Upper lobe of left lung (tissue), 6 donors: ENCODE results near the gene GRHL3. TPM values are rescaled to one million over a fixed set of nuclear protein-coding genes. Genes with fewer than 3 reads are reported as not detected.
A peak's percentile ranks its signal among the peaks of the same experiment; 100 is the strongest.

Source experiments
- ATAC-seq, 2 donors: fragments of 200-7000 bp; cut with Tn5 transposase; one replicate each; pipeline ENCODE4 v1.9.1; 2022; ENCODE audit warnings: mild to moderate bottlenecking in 2 of 2, moderate library complexity in 2 of 2; ENCODE audit not compliant: low FRiP score in 2 of 2
- DNase-seq, 2 donors: peaks; one replicate each; pipeline ENCODE4 v3.0.0-alpha.2; 2019 to 2020
- H3K27ac ChIP-seq, 4 donors: fragments of 200-600 bp; sonication (generic); one replicate each; pipeline ENCODE4 v1.5.1; 2016 to 2019
- H3K27me3 ChIP-seq, 4 donors: fragments of 200-600 bp; sonication (generic); one replicate each; pipeline ENCODE4 v1.5.1; 2017 to 2019
- H3K36me3 ChIP-seq, 4 donors: fragments of 200-600 bp; sonication (generic); one replicate each; pipeline ENCODE4 v1.5.1; 2016 to 2019
- H3K4me1 ChIP-seq, 4 donors: fragments of 200-600 bp; sonication (generic); one replicate each; pipeline ENCODE4 v1.5.1; 2018 to 2019
- H3K4me3 ChIP-seq, 4 donors: fragments of 200-600 bp; sonication (generic); one replicate each; pipeline ENCODE4 v1.5.1; 2017 to 2019; ENCODE audit warnings: mild to moderate bottlenecking in 2 of 4, moderate library complexity in 1 of 4
- H3K9me3 ChIP-seq, 4 donors: fragments of 200-600 bp; sonication (generic); one replicate each; pipeline ENCODE4 v1.5.1; 2018 to 2019
- CTCF ChIP-seq, 6 experiments: fragments of 450-650 bp in 4 of 6; fragments of 200-600 bp in 2 of 6; sonication (generic) in 2 of 6; IDR thresholded peaks; one replicate each; pipeline ENCODE4 v1.5.1; 2016 to 2019; ENCODE audit warnings: antibody characterized with exemption in 6 of 6
- EP300 ChIP-seq, 4 donors: sonication (generic); formaldehyde crosslinking; IDR thresholded peaks; one replicate each; pipeline ENCODE4 v1.5.1; 2017; ENCODE audit warnings: antibody characterized with exemption in 4 of 4, control low read depth in 2 of 4
- POLR2A ChIP-seq, 4 donors: fragments of 450-650 bp; IDR thresholded peaks; one replicate each; pipeline ENCODE4 v1.5.1; 2016 to 2017; ENCODE audit warnings: antibody characterized with exemption in 4 of 4, mild to moderate bottlenecking in 2 of 4
- POLR2AphosphoS5 ChIP-seq, 2 donors: sonication (generic); formaldehyde crosslinking; IDR thresholded peaks; one replicate each; pipeline ENCODE4 v1.5.1; 2017; ENCODE audit warnings: antibody characterized with exemption in 2 of 2
- WGBS, 2 donors: methylation state at CpG; one replicate each; pipeline ENCODE4 v1.1.5; 2017 to 2018; 5-methylcytosine and 5-hydroxymethylcytosine counted together
- total RNA-seq, 6 donors: library from RNA; depleted of rRNA in 4 of 6; stranded (reverse); fragments of >200 nt in 4 of 6; gene quantifications; one replicate each; pipeline versions ENCODE4 v1.1.0 to v1.2.1, GENCODE V29; 2016 to 2021
- donor health status: DM: no; HTN: no; CAD: no; lungs with moderate emphysema.
- donor health status: DM: no; HTN: yes; CAD: no; lungs with severe emphysema.

The GRHL3 gene
- total RNA-seq, 6 donors from 2014 or later, result 0.09 to 0.24 TPM; not detected in 4

GRCh38 chr1:24317081-24317480, 2.1 kb upstream of the GRHL3 start:
- ATAC-seq (no peak), DNase-seq (no peak)
- Histone ChIP-seq H3K27ac (no peak overlapping the region), H3K27me3 (peaks cover 0 to 10% (median 0%) of the 10 kb centered on the region in 4 donors), H3K36me3 (no peaks in the 10 kb centered on the region), H3K4me1 (peaks cover 11 to 25% (median 22%) of the 10 kb centered on the region in 4 donors), H3K4me3 (no peak overlapping the region), H3K9me3 (no peaks in the 10 kb centered on the region)
- TF ChIP-seq CTCF (IDR thresholded peaks at IDR 0.05) (no peak), POLR2AphosphoS5 (IDR thresholded peaks at IDR 0.05) (no peak), EP300 (IDR thresholded peaks at IDR 0.05) (no peak), POLR2A (IDR thresholded peaks at IDR 0.05) (no peak)
- WGBS, 2 donors, result 66 to 83% methylated on average over 3 to 6 of the region's 6 CpGs

DNA sequence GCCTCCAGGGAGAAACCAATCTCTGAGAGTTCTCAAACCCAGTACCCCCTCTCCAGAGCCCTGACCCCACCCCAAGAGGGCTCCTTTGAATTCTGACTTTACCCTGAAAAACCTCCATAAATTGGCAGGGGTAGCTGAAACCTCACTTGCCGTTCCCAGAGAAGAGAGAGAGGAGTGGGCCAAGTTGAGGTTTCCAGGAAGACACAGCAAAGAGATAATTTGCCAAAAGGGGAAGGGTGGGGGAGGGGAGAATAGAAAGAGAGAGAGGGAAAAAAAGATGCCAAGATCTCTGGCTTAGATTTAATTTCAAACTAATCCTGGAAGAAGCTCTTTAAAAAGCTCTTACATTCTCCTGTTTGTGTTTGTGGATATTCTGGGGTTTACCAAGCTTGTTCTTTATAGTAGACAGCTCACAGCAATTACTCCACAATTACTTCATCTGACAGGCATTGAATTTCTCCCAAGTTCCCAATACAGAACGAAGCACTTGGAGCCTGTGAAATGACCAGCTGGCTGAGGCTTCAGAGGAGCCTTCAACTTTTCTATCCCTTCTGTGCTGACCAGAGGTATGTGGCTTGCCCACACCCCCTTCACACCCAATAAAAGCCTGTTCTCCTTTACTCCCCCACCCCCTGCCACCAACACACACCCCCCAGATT, 1.1 kb upstream of the GRHL3 start:
- ATAC-seq (peak in 1 of 2 donors; percentile 63), DNase-seq (no peak)
- H3K4me1 ChIP-seq, result peaks cover 15 to 32% (median 25%) of the 10 kb centered on the region in 4 donors
- 24 to 29% methylated on average over 2 of the region's 2 CpGs for WGBS, 2 donors
- no peaks in the 10 kb centered on the region for H3K9me3 ChIP-seq
- H3K27ac ChIP-seq, result no peak overlapping the region
- no peak overlapping the region for H3K4me3 ChIP-seq
- H3K27me3 ChIP-seq, result peaks cover 0 to 11% (median 1%) of the 10 kb centered on the region in 4 donors
- no peaks in the 10 kb centered on the region for H3K36me3 ChIP-seq
- TF ChIP-seq POLR2A (IDR thresholded peaks at IDR 0.05) (no peak), CTCF (IDR thresholded peaks at IDR 0.05) (no peak), POLR2AphosphoS5 (IDR thresholded peaks at IDR 0.05) (no peak), EP300 (IDR thresholded peaks at IDR 0.05) (no peak)

DNA sequence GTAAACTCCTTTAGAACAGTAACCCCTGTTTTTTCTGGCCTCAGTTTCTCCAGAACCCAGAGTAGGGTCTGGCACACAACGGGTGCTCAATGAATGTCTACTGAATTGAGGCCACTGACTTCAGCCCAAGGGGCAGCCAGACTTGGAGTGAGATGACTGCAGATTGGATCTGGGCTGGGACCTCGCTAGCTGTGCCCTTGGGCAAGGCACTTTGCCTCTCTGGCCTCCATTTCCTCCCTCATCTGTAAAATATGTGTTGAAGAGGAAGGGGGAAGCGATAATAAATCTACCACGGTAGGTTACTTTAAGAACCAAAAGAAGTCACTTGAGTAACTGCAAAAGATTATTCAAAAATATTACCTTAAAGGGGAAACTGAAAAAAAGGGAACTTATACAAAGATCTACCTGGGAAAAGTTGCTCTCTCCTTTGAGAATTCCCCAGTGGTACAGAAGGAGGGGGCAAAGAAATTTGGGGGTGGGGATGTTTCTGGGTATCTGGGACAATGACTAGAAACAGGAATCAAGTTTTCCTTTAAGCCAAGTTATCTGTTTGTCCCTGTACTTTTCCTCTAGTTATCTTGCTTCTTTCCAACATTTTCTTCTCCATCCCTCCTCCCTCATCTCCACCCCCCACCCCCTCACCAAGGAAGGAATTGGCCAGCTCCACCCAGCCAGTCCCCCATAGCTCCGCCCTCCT, 394 bp upstream of the GRHL3 start:
- Histone ChIP-seq H3K36me3 (no peaks in the 10 kb centered on the region), H3K4me3 (peak overlapping the region in 1 of 4 donors; percentile 15), H3K4me1 (peaks cover 15 to 32% (median 25%) of the 10 kb centered on the region in 4 donors), H3K9me3 (no peaks in the 10 kb centered on the region), H3K27ac (no peak overlapping the region), H3K27me3 (peaks cover 0 to 11% (median 1%) of the 10 kb centered on the region in 4 donors)
- no peak for DNase-seq
- ATAC-seq, result no peak
- TF ChIP-seq POLR2AphosphoS5 (IDR thresholded peaks at IDR 0.05) (no peak), POLR2A (IDR thresholded peaks at IDR 0.05) (no peak), CTCF (IDR thresholded peaks at IDR 0.05) (no peak), EP300 (IDR thresholded peaks at IDR 0.05) (no peak)
- 35 to 42% methylated on average over 5 of the region's 5 CpGs for WGBS, 2 donors

DNA sequence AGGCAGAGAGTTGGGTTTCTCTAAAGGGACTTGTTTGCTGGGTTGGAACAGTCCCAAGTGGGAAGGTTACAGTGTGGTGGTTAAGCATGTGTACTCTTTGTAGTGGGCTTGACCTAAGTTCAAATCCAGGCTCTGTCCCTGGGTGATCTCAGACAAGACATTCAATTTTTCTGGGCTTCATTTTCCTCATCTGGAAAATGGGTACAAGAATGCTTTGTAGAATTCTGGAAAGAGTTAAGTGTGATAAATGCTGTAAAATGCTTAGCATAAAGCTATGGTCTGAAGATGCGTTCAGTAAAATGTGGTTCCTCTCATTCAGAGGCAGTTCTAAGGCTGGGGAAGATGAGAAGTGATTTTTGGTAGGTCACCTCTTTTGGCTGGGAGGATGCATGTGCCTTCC, 805 bp downstream of the GRHL3 start:
- Histone ChIP-seq H3K27me3 (peaks cover 0 to 11% (median 1%) of the 10 kb centered on the region in 4 donors), H3K4me3 (no peak overlapping the region), H3K4me1 (peaks cover 15 to 32% (median 25%) of the 10 kb centered on the region in 4 donors), H3K27ac (no peak overlapping the region), H3K9me3 (no peaks in the 10 kb centered on the region), H3K36me3 (no peaks in the 10 kb centered on the region)
- no peak for DNase-seq
- ATAC-seq, result no peak
- WGBS, 2 donors, result 89 to 91% methylated on average over 1 of the region's 1 CpG
- TF ChIP-seq EP300 (IDR thresholded peaks at IDR 0.05) (no peak), POLR2AphosphoS5 (IDR thresholded peaks at IDR 0.05) (no peak), POLR2A (IDR thresholded peaks at IDR 0.05) (no peak), CTCF (IDR thresholded peaks at IDR 0.05) (no peak)
